HEK293 (cell line): ENCODE measurements around the gene YPEL1.

ENCODE experiments used
- BCL11A ChIP-seq: fragments of 450-650 bp; formaldehyde crosslinking; IDR thresholded peaks from 2 replicates; pipeline ENCODE4 v1.5.1; 2016; ENCODE audit warnings: low read depth, missing biosample characterization, missing genetic modification characterization
- GFI1B ChIP-seq: fragments of 450-650 bp; formaldehyde crosslinking; IDR thresholded peaks from 2 replicates; pipeline ENCODE4 v1.5.1; 2016; ENCODE audit warnings: missing biosample characterization, missing genetic modification characterization
- HOXD13 ChIP-seq: sonication (generic); formaldehyde crosslinking; IDR thresholded peaks from 2 replicates; pipeline ENCODE4 v1.8.0; 2022; ENCODE audit warnings: missing genetic modification reagents, borderline replicate concordance
- OSR2 ChIP-seq: fragments of 450-650 bp; formaldehyde crosslinking; IDR thresholded peaks from 2 replicates; pipeline ENCODE4 v1.5.1; 2016; ENCODE audit warnings: missing biosample characterization, missing genetic modification characterization
- TCF7L2 ChIP-seq: IDR thresholded peaks from 2 replicates; pipeline ENCODE4 v1.6.1; 2011; ENCODE audit warnings: low read depth, mild to moderate bottlenecking, inconsistent platforms, low read length, moderate library complexity, borderline replicate concordance
- ZBTB7A ChIP-seq: fragments of 450-650 bp; formaldehyde crosslinking; IDR thresholded peaks from 2 replicates; pipeline ENCODE4 v1.5.1; 2016; ENCODE audit warnings: low read depth, missing biosample characterization, missing genetic modification characterization
- ZNF112 ChIP-seq: fragments of 450-650 bp; formaldehyde crosslinking; IDR thresholded peaks from 2 replicates; pipeline ENCODE4 v1.5.0; 2017; ENCODE audit warnings: missing biosample characterization, missing genetic modification characterization
- ZNF133 ChIP-seq: fragments of 450-650 bp; formaldehyde crosslinking; IDR thresholded peaks from 2 replicates; pipeline ENCODE4 v1.5.1; 2016; ENCODE audit warnings: missing biosample characterization, missing genetic modification characterization
- ZNF155 ChIP-seq: fragments of 450-650 bp; formaldehyde crosslinking; IDR thresholded peaks from 2 replicates; pipeline ENCODE4 v1.5.1; 2016; ENCODE audit warnings: missing biosample characterization, missing genetic modification characterization
- ZNF169 ChIP-seq: fragments of 450-650 bp; formaldehyde crosslinking; IDR thresholded peaks from 2 replicates; pipeline ENCODE4 v1.5.1; 2016; ENCODE audit warnings: missing biosample characterization, missing genetic modification characterization
- ZNF174 ChIP-seq: fragments of 450-650 bp; formaldehyde crosslinking; IDR thresholded peaks from 2 replicates; pipeline ENCODE4 v1.5.0; 2017; ENCODE audit warnings: missing biosample characterization, mild to moderate bottlenecking, missing genetic modification characterization
- ZNF19 ChIP-seq: fragments of 450-650 bp; formaldehyde crosslinking; IDR thresholded peaks from 2 replicates; pipeline ENCODE4; 2016; ENCODE audit warnings: missing biosample characterization, missing genetic modification characterization, low read depth
- ZNF2 ChIP-seq: fragments of 450-650 bp; formaldehyde crosslinking; IDR thresholded peaks from 2 replicates; pipeline ENCODE4 v1.5.1; 2016; ENCODE audit warnings: missing biosample characterization, missing genetic modification characterization
- ZNF23 ChIP-seq: fragments of 450-650 bp; formaldehyde crosslinking; IDR thresholded peaks from 2 replicates; pipeline ENCODE4 v1.5.1; 2016; ENCODE audit warnings: missing biosample characterization, missing genetic modification characterization, borderline replicate concordance
- ZNF311 ChIP-seq: fragments of 450-650 bp; formaldehyde crosslinking; IDR thresholded peaks from 2 replicates; pipeline ENCODE4 v1.5.1; 2017; ENCODE audit warnings: missing biosample characterization, missing genetic modification characterization, borderline replicate concordance
- ZNF404 ChIP-seq: fragments of 450-650 bp; formaldehyde crosslinking; IDR thresholded peaks from 2 replicates; pipeline ENCODE4 v1.5.1; 2017; ENCODE audit warnings: missing biosample characterization, missing genetic modification characterization
- ZNF416 ChIP-seq: fragments of 450-650 bp; formaldehyde crosslinking; IDR thresholded peaks from 2 replicates; pipeline ENCODE4 v1.5.1; 2016; ENCODE audit warnings: missing biosample characterization, missing genetic modification characterization
- ZNF596 ChIP-seq: fragments of 450-650 bp; IDR thresholded peaks from 2 replicates; pipeline ENCODE4 v1.5.0; 2018; ENCODE audit warnings: missing biosample characterization, mild to moderate bottlenecking, missing genetic modification characterization, moderate library complexity
- ZNF600 ChIP-seq: fragments of 450-650 bp; formaldehyde crosslinking; IDR thresholded peaks from 2 replicates; pipeline ENCODE4 v1.5.1; 2016; ENCODE audit warnings: missing biosample characterization, missing genetic modification characterization
- ZNF610 ChIP-seq: fragments of 450-650 bp; formaldehyde crosslinking; IDR thresholded peaks from 2 replicates; pipeline ENCODE4 v1.5.1; 2016; ENCODE audit warnings: missing biosample characterization, missing genetic modification characterization, borderline replicate concordance
- ZNF621 ChIP-seq: fragments of 450-650 bp; formaldehyde crosslinking; IDR thresholded peaks from 2 replicates; pipeline ENCODE4 v1.5.1; 2017; ENCODE audit warnings: missing biosample characterization, missing genetic modification characterization
- ZNF654 ChIP-seq: fragments of 450-650 bp; formaldehyde crosslinking; IDR thresholded peaks from 2 replicates; pipeline ENCODE4 v1.5.1; 2016; ENCODE audit warnings: low read depth, missing biosample characterization, missing genetic modification characterization
- ZNF792 ChIP-seq: fragments of 450-650 bp; formaldehyde crosslinking; IDR thresholded peaks from 2 replicates; pipeline ENCODE4 v1.5.1; 2016; ENCODE audit warnings: missing biosample characterization, missing genetic modification characterization
- TF ChIP-seq, protein P1 (sequence below): fragments of 450-650 bp; formaldehyde crosslinking; IDR thresholded peaks from 2 replicates; pipeline ENCODE4 v1.5.1; 2016; ENCODE audit warnings: missing biosample characterization, missing genetic modification characterization
- TF ChIP-seq, protein P2 (sequence below): fragments of 450-650 bp; formaldehyde crosslinking; IDR thresholded peaks from 2 replicates; pipeline ENCODE4 v1.5.1; 2016; ENCODE audit warnings: missing biosample characterization, missing genetic modification characterization
- TF ChIP-seq, protein P3 (sequence below): fragments of 450-650 bp; formaldehyde crosslinking; IDR thresholded peaks from 2 replicates; pipeline ENCODE4 v1.5.1; 2016; ENCODE audit warnings: missing biosample characterization, missing genetic modification characterization
- TF ChIP-seq, protein P4 (sequence below): fragments of 450-650 bp; formaldehyde crosslinking; IDR thresholded peaks from 2 replicates; pipeline ENCODE4 v1.5.1; 2016; ENCODE audit warnings: missing biosample characterization, missing genetic modification characterization, low read depth
- TF ChIP-seq, protein P5 (sequence below): fragments of 450-650 bp; formaldehyde crosslinking; IDR thresholded peaks from 2 replicates; pipeline ENCODE4 v1.5.1; 2017; ENCODE audit warnings: missing biosample characterization, missing genetic modification characterization

YPEL1 gene

DNA sequence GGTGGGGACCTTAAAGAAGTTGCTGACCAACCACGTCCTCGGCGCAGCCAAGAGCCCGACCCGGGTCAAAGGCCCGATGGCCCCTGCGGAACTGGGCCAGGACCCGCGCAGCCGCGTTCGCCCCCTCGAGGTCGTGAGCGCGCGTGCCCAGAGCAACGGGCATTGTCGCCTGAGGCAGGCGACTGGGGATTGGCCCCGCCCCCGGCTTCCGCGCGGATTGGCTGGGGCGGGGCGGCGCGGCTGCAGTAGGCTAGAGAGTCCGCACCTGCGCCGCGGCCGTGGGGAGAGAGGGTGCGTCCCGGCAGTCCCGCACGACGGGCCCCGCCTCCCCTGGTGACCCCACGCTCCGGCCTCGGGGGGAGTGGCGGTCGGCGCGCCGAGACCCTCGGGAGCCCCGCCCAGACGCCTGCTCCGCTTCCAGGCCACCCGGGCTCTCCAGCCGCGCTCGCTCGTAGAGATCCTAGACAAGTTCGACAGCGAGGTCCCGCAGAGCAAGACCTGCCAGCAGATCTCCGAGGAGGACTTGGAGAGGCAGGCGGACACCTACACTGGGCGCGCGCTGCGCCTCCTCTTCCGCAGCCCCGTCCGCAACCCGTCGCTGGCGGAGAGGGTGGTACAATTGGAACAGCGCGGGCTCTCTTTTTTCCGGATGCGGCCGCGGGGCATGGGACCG is 78.1 kb downstream of the YPEL1 start (continued):
- no peak for TF ChIP-seq ZNF610 (tag by site-specific recombination)
- no peak for TF ChIP-seq ZNF133 (tag by site-specific recombination)
- TF ChIP-seq, protein P1, sequence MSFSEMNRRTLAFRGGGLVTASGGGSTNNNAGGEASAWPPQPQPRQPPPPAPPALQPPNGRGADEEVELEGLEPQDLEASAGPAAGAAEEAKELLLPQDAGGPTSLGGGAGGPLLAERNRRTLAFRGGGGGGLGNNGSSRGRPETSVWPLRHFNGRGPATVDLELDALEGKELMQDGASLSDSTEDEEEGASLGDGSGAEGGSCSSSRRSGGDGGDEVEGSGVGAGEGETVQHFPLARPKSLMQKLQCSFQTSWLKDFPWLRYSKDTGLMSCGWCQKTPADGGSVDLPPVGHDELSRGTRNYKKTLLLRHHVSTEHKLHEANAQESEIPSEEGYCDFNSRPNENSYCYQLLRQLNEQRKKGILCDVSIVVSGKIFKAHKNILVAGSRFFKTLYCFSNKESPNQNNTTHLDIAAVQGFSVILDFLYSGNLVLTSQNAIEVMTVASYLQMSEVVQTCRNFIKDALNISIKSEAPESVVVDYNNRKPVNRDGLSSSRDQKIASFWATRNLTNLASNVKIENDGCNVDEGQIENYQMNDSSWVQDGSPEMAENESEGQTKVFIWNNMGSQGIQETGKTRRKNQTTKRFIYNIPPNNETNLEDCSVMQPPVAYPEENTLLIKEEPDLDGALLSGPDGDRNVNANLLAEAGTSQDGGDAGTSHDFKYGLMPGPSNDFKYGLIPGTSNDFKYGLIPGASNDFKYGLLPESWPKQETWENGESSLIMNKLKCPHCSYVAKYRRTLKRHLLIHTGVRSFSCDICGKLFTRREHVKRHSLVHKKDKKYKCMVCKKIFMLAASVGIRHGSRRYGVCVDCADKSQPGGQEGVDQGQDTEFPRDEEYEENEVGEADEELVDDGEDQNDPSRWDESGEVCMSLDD (tag by site-specific recombination), result no peak
- no peak for TF ChIP-seq ZNF600 (tag by site-specific recombination)
- TF ChIP-seq ZNF596 (tag by site-specific recombination), result 0 out of 2 replicates have a peak, but pooled peaks have one; percentile 41
- TF ChIP-seq BCL11A, result peak; percentile 1; the same call in 1 of the 2 replicates
- no peak for TF ChIP-seq ZNF416 (tag by site-specific recombination)
- no peak for TF ChIP-seq GFI1B (tag by site-specific recombination)
- TF ChIP-seq ZNF404, result no peak
- TF ChIP-seq ZNF311 (tag by site-specific recombination), result no peak
- TF ChIP-seq, protein P2, sequence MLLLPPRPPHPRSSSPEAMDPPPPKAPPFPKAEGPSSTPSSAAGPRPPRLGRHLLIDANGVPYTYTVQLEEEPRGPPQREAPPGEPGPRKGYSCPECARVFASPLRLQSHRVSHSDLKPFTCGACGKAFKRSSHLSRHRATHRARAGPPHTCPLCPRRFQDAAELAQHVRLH (tag by site-specific recombination), result no peak
- no peak for TF ChIP-seq ZNF23
- TF ChIP-seq, protein P3, sequence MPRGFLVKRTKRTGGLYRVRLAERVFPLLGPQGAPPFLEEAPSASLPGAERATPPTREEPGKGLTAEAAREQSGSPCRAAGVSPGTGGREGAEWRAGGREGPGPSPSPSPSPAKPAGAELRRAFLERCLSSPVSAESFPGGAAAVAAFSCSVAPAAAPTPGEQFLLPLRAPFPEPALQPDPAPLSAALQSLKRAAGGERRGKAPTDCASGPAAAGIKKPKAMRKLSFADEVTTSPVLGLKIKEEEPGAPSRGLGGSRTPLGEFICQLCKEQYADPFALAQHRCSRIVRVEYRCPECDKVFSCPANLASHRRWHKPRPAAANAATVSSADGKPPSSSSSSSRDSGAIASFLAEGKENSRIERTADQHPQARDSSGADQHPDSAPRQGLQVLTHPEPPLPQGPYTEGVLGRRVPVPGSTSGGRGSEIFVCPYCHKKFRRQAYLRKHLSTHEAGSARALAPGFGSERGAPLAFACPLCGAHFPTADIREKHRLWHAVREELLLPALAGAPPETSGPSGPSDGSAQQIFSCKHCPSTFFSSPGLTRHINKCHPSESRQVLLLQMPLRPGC (tag by site-specific recombination), result no peak
- no peak for TF ChIP-seq ZNF169 (tag by site-specific recombination)
- no peak for TF ChIP-seq ZNF654
- TF ChIP-seq ZNF174 (tag by site-specific recombination), result no peak
- TF ChIP-seq ZNF155 (tag by site-specific recombination), result no peak
- TF ChIP-seq ZNF792 (tag by site-specific recombination), result no peak
- TF ChIP-seq OSR2, result no peak
- no peak for TF ChIP-seq ZNF2 (tag by site-specific recombination)
- TF ChIP-seq ZNF621, result no peak
- TF ChIP-seq, protein P4, sequence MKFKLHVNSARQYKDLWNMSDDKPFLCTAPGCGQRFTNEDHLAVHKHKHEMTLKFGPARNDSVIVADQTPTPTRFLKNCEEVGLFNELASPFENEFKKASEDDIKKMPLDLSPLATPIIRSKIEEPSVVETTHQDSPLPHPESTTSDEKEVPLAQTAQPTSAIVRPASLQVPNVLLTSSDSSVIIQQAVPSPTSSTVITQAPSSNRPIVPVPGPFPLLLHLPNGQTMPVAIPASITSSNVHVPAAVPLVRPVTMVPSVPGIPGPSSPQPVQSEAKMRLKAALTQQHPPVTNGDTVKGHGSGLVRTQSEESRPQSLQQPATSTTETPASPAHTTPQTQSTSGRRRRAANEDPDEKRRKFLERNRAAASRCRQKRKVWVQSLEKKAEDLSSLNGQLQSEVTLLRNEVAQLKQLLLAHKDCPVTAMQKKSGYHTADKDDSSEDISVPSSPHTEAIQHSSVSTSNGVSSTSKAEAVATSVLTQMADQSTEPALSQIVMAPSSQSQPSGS, result no peak
- TF ChIP-seq, protein P5, sequence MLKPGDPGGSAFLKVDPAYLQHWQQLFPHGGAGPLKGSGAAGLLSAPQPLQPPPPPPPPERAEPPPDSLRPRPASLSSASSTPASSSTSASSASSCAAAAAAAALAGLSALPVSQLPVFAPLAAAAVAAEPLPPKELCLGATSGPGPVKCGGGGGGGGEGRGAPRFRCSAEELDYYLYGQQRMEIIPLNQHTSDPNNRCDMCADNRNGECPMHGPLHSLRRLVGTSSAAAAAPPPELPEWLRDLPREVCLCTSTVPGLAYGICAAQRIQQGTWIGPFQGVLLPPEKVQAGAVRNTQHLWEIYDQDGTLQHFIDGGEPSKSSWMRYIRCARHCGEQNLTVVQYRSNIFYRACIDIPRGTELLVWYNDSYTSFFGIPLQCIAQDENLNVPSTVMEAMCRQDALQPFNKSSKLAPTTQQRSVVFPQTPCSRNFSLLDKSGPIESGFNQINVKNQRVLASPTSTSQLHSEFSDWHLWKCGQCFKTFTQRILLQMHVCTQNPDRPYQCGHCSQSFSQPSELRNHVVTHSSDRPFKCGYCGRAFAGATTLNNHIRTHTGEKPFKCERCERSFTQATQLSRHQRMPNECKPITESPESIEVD (tag by site-specific recombination), result no peak
- no peak for TF ChIP-seq ZNF112 (tag by site-specific recombination)
- TF ChIP-seq ZBTB7A, result no peak
- no peak for TF ChIP-seq ZNF19 (tag by site-specific recombination)
- no peak for TF ChIP-seq TCF7L2
- TF ChIP-seq HOXD13 (CRISPR knock-in tag), result no peak
